ENCODE results near the gene DUT.
"Not testable (repeated sequence)": the region's sequence is repeated elsewhere in the genome, so short reads cannot be mapped to it uniquely, and the experiment has no call there.

DNA sequence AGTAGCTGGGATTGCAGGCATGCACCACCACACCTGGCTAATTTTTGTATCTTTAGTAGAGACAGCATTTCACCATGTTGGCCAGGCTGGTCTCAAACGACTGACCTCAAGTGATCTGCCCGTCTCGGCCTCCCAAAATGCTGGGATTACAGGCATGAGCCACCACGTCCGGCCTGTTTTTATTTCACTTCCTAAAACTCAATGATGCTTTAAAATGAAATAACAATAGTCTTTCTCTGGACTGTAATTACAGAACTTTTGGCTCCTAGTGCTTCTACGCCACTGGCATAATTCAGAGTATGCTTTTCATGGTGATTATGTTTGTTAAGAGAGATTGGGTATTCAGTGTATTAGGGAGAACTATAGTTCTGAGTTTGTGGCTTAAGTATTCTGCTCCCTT lies 5.0 kb upstream of the DUT start:
- TF ChIP-seq CTCF (IDR thresholded peaks at IDR 0.05; ENCODE audit: insufficient read depth, low read length, poor library complexity, severe bottlenecking); EZH2phosphoT487 (conservative IDR thresholded peaks at IDR 0.05; ENCODE audit: low read length): not testable (repeated sequence)
